Eye (tissue), 1 donor: ENCODE measurements around the gene ENG.

ENCODE experiments used
- DNase-seq: peaks from one replicate; pipeline ENCODE4 v3.0.0-alpha.2; 2015

ENG gene

DNA sequence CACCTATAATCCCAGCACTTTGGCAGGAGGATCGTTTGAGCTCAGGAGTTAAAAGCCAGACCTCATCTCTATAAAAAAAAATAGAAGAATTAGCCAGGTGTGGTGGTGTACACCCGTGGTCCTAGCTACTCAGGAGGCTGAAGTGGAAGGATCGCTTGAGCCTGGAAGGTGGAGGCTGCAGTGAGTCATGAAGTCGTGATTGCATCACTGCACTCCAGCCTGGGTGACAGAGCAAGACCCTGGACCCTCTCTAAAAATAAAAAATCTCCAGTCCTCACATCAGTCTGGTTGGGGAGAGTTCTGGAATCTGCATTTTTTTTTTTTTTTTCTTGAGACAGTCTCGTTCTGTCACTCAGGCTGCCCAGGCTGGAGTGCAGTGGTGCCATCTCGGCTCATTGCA lies 42.4 kb downstream of the ENG start:
- no peak for DNase-seq

GRCh38 chr9:127810378-127811187 lies 43.9 kb downstream of the ENG start:
- DNase-seq: no peak

DNA sequence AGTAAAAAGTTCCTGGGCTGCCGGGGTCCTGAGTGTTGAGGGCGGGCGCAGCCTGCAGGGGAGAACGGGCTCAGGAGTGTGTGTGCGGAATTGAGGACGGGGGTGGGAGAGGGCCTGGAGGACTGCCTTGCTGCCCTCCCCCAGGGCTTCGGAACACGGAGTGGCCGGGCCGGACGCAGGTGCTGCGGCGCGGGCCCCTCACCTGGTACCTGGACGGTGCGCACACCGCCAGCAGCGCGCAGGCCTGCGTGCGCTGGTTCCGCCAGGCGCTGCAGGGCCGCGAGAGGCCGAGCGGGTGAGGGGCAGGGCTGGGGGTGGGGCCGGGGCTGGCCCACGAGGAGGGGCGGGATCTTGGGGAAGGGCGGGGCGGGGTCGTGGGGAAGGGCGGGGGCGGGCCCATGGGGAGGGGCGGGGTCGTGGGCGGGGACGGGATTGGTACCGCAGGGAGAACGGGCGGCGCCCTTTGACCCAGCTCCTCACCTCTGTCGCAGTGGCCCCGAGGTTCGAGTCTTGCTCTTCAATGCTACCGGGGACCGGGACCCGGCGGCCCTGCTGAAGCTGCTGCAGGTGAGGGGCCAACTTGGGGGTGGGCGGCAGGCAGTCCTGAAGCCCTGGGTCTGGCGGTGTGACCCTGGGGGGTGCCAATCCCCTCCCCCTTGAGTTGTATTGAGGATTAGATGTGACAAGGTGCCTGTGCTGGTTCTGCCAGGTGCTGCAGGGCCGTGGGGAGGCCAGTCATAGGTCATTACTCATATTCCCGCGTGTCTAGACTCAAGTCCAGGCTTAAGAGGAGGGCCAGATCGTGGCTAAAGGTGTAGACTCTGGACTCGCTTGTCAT lies 44.7 kb downstream of the ENG start:
- peak; percentile 61 for DNase-seq

DNA sequence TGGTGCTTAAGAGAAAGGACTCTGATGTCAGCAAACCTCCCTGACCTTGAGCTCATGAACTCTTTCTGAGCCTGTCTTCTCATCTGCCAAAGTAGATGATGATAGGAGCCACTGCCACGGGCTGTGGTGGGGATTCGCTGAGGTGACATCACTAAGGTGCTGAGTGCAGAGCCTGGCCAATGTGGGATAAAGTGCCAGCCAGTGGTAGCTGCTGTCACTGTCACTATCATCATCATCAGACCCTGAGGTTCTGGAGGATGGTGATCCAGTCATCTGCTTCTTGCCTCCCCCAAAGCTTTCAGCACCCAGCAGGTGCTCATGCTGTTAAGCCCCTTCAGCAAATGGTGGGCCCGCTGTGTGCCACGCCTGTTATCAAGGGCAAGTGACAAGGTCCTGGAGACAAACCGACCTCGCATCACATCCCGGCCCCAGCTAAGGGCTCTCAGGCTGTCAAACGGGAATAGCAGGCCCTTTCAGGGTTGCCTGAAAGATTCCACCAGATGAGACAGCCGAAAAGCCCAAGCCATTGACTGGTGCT lies 45.4 kb downstream of the ENG start:
- DNase-seq: no peak

DNA sequence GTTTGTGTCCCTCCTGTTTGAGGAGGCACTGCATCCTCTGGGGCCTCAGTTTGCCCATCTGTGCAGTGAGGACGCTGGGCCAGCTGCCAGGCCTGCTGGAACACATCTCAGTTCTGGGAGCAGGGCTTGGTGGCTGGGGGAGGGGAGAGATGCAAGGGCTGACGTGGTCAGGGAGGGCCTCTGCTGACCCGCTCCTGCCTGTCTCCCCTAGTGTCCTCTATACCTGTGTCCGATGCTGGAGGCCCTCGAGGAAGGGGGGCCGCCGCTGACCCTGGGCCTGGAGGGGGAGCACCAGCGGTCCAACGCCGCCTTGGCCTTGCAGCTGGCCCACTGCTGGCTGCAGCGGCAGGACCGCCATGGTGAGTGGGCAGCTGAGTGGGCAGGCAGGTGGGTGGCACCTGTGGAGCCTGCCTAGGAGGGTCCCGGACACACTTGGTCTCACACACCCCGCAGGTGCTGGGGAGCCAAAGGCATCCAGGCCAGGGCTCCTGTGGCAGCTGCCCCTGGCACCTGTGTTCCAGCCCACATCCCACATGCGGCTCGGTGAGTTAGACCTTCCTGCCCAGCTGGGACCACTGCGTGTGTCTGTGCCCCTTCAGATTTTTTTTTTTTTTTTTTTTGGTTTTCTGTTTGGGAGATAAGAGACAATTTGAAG lies 46.0 kb downstream of the ENG start:
- no peak for DNase-seq

- no peak for DNase-seq
Measured at GRCh38 chr9:127806871-127807270, 47.6 kb downstream of the ENG start.

GRCh38 chr9:127805620-127806019 lies 48.8 kb downstream of the ENG start:
- no peak for DNase-seq

GRCh38 chr9:127803507-127804352 lies 50.7 kb downstream of the ENG start:
- no peak for DNase-seq

GRCh38 chr9:127802576-127803443 lies 51.6 kb downstream of the ENG start, which contains the start of gene FPGS:
Gene FPGS (plus strand): TSS chr9:127802882. CDS start chr9:127802925, 43 bp downstream.
- DNase-seq: peak; percentile 93

GRCh38 chr9:127801955-127802575 lies 52.4 kb downstream of the ENG start:
- no peak for DNase-seq

GRCh38 chr9:127796852-127797370 lies 57.5 kb downstream of the ENG start:
- peak; percentile 64 for DNase-seq

DNA sequence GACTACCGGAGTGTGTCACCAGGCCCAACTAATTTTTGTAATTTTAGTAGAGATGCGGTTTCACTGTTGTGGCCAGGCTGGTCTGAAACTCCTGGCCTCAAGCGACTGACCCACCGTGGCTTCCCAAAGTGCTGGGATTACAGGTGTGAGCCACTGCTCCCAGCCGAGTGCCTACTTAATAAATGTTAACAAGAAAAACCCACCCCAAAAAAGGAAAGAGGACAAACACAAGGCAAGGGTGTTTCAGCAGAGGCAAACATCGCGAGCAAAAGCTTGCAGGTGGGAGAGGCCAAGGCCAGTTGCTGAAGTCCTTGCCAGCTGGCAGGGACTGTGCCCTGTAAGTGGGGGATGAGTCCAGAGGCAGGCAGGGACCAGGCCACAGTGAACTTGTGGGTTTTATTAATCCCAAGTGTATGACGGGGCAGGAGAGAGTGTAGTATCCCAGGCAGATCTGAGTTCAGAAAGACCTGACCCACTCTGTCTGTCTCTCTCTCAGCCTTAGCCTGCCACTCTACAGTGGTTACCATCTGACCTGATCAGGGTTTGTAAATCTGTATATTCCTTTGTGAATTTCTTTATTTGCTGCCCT lies 58.1 kb downstream of the ENG start:
- no peak for DNase-seq

- no peak for DNase-seq
Measured at GRCh38 chr9:127794001-127794791, 60.3 kb downstream of the ENG start.

- no peak for DNase-seq
Measured at GRCh38 chr9:127793093-127793708, 61.3 kb downstream of the ENG start.

- no peak for DNase-seq
Measured at GRCh38 chr9:127792417-127793031, 61.9 kb downstream of the ENG start.

DNA sequence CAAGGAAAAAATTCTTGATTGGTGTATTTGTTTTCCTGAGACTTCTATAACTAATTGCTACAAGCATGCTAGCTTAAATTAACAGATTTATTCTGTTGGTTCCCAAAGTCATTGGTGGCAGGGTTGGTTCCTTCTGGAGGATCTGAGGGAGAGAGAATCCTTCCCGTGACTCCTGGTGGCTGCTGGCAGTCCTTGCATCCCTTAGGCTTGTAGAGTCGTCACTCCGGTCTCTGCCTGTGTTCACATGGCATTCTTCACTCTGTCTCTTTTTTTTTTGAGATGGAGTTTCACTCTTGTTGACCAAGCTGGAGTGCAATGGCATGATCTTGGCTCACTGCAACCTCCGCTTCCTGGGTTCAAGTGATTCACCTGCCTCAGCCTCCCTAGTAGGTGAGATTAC lies 63.4 kb downstream of the ENG start:
- DNase-seq: no peak

DNA sequence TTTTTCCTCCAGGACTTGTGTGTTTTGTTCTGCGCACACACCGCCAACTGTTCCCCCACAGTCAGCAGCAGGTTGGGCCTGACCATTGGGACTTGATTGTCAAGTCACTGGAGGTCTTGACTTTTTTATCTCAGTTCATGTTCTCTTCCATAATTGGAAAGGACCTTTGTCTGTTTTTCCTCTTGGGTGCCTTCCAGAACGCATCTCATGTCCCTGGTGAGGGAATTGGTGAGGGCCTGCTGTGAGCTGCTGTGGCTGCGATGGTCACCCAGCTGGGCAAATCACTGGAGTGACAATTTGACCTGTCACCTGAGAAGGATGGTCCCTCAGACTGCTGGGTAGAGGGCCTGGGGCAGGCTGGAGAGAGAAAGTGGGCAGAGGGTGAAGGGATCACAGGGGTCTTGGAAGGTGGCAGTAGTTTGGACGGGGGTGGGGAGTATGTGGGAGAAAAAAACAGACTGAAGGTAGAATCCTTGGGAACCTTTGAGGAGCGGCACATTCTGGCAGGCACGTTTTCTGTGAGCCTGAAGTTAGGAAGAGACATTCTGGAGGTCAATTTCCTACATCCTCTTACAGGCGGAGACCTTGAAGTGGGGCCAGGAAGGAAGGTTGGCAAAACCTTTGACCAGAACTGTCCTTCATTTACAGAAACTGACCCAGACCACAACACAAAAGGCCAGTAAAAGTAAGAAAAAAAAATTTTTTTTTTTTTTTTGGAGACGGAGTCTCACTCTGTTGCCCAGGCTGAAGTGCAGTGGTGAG lies 64.2 kb downstream of the ENG start:
- no peak for DNase-seq
